Gastrocnemius medialis (tissue), 4 donors: Measurements from ENCODE around the gene LHX6. TPM values are rescaled to one million over a fixed set of nuclear protein-coding genes. Genes with fewer than 3 reads are reported as not detected.

Experiments
- ATAC-seq, 2 donors: fragments of 150-250 bp; one replicate each; pipeline ENCODE4 v1.9.1; 2016
- DNase-seq, 2 donors: peaks; one replicate each; pipeline ENCODE4 v3.0.0-alpha.2; 2019
- H3K27ac ChIP-seq, 4 donors: fragments of 200-600 bp; sonication (generic); 1 replicate in 1 of 4; 2 replicates in 3 of 4; pipeline ENCODE4 v1.5.1; 2016 to 2018; ENCODE audit warnings: mild to moderate bottlenecking in 2 of 4, moderate library complexity in 1 of 4
- H3K27me3 ChIP-seq, 3 donors: fragments of 200-600 bp; sonication (generic) in 2 of 3; 1 replicate in 1 of 3; 2 replicates in 2 of 3; pipeline versions ENCODE4 v1.5.1 to v1.6.0; 2016 to 2019; ENCODE audit warnings: mild to moderate bottlenecking in 1 of 3, moderate library complexity in 1 of 3
- H3K36me3 ChIP-seq, 2 donors: fragments of 200-600 bp; sonication (generic) in 1 of 2; one replicate each; pipeline ENCODE4 v1.5.1; 2017 to 2018
- H3K4me1 ChIP-seq, 2 donors: fragments of 200-600 bp; sonication (generic) in 1 of 2; one replicate each; pipeline ENCODE4 v1.5.1; 2016 to 2017; ENCODE audit warnings: mild to moderate bottlenecking in 2 of 2
- H3K4me3 ChIP-seq, 4 donors: fragments of 200-600 bp; sonication (generic) in 3 of 4; 1 replicate in 1 of 4; 2 replicates in 3 of 4; pipeline ENCODE4 v1.5.1; 2016 to 2019; ENCODE audit warnings: mild to moderate bottlenecking in 2 of 4
- H3K9me3 ChIP-seq, 3 donors: fragments of 200-600 bp; sonication (generic) in 2 of 3; 1 replicate in 1 of 3; 2 replicates in 2 of 3; pipeline ENCODE4 v1.5.1; 2016 to 2019
- POLR2A ChIP-seq, 2 donors: fragments of 450-650 bp; IDR thresholded peaks; one replicate each; pipeline ENCODE4 v1.6.1; 2017; ENCODE audit warnings: antibody characterized with exemption in 2 of 2, mild to moderate bottlenecking in 2 of 2, moderate library complexity in 2 of 2
- in situ Hi-C, 4 donors: fragments of 200-750 bp; cut with MboI; loops; one replicate each; pipeline versions ENCODE4 v1.15.0 to v1.8.0; 2017; ENCODE audit warnings: low sequenced_read_pairs in 4 of 4
- intact Hi-C: fragments of 100-400 bp; cut with DNase I; formaldehyde crosslinking; loops from one replicate; pipeline ENCODE4 v1.15.1; 2023; ENCODE audit warnings: low total_unique reads
- total RNA-seq, 4 donors: library from RNA; depleted of rRNA; stranded (reverse); fragments of >200 nt; gene quantifications; one replicate each; pipeline versions ENCODE4 v1.1.0 to v1.2.3, GENCODE V29; 2016
- TF ChIP-seq, protein P1 (sequence below), 5 experiments: fragments of 450-650 bp in 3 of 5; fragments of 200-600 bp in 2 of 5; sonication (generic) in 2 of 5; IDR thresholded peaks in 4 of 5; conservative IDR thresholded peaks in 1 of 5; 1 replicate in 4 of 5; 2 replicates in 1 of 5; pipeline ENCODE4 v1.5.1; 2016 to 2019; ENCODE audit warnings: antibody characterized with exemption in 5 of 5, mild to moderate bottlenecking in 3 of 5, moderate library complexity in 3 of 5

LHX6 gene
- total RNA-seq, 4 donors from 2014 or later: 0.83 to 4.5 (median 1.7) TPM

DNA sequence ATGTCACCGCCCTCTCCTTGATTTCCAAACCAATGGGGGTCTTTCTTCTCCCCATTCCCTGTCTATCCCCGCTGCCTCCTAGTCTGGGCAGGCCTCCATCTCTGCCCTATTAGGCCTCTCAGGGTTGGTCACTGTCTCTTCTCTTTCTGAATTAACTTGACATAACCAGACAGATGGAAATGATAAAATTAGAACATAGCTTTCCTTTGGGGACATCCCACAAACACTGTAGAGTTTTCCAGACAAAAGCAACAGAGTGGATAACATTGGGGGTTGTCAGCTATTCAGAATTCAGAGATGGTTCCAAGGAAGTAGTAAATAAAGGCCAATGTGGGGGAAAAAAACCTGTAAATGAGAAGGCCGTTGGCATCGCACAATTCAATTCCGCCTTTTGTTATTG lies 24.7 kb downstream of the LHX6 start:
- no peak for TF ChIP-seq POLR2A (IDR thresholded peaks at IDR 0.05)
- TF ChIP-seq, protein P1, sequence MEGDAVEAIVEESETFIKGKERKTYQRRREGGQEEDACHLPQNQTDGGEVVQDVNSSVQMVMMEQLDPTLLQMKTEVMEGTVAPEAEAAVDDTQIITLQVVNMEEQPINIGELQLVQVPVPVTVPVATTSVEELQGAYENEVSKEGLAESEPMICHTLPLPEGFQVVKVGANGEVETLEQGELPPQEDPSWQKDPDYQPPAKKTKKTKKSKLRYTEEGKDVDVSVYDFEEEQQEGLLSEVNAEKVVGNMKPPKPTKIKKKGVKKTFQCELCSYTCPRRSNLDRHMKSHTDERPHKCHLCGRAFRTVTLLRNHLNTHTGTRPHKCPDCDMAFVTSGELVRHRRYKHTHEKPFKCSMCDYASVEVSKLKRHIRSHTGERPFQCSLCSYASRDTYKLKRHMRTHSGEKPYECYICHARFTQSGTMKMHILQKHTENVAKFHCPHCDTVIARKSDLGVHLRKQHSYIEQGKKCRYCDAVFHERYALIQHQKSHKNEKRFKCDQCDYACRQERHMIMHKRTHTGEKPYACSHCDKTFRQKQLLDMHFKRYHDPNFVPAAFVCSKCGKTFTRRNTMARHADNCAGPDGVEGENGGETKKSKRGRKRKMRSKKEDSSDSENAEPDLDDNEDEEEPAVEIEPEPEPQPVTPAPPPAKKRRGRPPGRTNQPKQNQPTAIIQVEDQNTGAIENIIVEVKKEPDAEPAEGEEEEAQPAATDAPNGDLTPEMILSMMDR (IDR thresholded peaks at IDR 0.05 in 4 of 5, conservative IDR thresholded peaks at IDR 0.05 in 1 of 5): no peak
- H3K36me3 ChIP-seq: no peaks in the 10 kb centered on the region
- H3K27ac ChIP-seq: no peak overlapping the region
- ATAC-seq (no peak), DNase-seq (no peak)
- intact Hi-C loops (no loop called here), in situ Hi-C loops (no loop called here)
- H3K4me3 ChIP-seq: no peak overlapping the region
- H3K4me1 ChIP-seq: no peaks in the 10 kb centered on the region
- H3K9me3 ChIP-seq: no peaks in the 10 kb centered on the region
- no peaks in the 10 kb centered on the region for H3K27me3 ChIP-seq

DNA sequence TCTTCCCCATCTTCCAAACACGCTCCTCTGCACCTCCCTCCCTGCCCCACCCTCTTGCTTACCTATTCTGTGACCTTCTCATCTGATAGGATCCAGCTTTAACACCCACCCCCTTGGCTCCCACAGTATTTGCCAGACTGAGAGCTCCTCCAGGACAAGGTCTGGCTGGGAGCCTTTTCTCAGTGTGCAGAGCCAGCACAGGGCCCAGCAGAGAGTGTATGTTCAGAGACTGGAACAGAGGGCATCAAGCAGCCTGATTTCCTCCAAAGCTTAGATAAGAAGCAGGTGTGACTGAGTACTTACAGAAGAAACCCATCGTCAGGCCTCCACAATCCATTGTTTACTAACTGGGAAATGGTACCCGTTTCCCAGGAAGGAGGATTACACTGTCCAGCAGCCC lies 26.6 kb downstream of the LHX6 start:
- intact Hi-C loops: no loop called here
- H3K27me3 ChIP-seq: peaks cover 0 to 3% (median 0%) of the 10 kb centered on the region in 3 donors
- DNase-seq: no peak
- H3K27ac ChIP-seq: no peak overlapping the region
- no peak for TF ChIP-seq POLR2A (IDR thresholded peaks at IDR 0.05)
- TF ChIP-seq, protein P1 (IDR thresholded peaks at IDR 0.05 in 4 of 5, conservative IDR thresholded peaks at IDR 0.05 in 1 of 5): no peak
- no peak overlapping the region for H3K4me3 ChIP-seq
- ATAC-seq: no peak
- in situ Hi-C loops: no loop called here
- H3K4me1 ChIP-seq: no peaks in the 10 kb centered on the region
- no peaks in the 10 kb centered on the region for H3K36me3 ChIP-seq
- no peaks in the 10 kb centered on the region for H3K9me3 ChIP-seq

DNA sequence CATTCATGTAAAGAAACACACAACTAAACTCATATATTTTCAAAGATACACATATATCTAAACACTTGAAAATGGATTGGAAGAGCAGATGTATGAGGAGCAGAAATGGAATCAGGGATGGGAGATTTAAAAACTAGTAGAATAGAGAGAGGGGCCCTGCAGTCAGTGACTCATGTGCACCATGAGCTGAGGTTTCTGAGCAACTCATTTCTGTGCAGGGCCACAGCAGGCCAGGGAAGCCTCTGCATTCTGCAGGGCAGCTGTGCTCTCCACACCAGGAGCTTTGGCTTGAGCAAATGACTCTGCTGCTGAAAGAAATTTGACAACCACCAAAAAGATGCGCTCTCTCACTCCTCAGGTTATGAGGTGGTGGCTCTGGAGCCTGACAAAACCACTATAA lies 27.1 kb downstream of the LHX6 start:
- TF ChIP-seq, protein P1 (IDR thresholded peaks at IDR 0.05 in 4 of 5, conservative IDR thresholded peaks at IDR 0.05 in 1 of 5): no peak
- no peak for TF ChIP-seq POLR2A (IDR thresholded peaks at IDR 0.05)
- H3K9me3 ChIP-seq: no peaks in the 10 kb centered on the region
- no peak overlapping the region for H3K27ac ChIP-seq
- H3K27me3 ChIP-seq: peaks cover 0 to 3% (median 0%) of the 10 kb centered on the region in 3 donors
- DNase-seq (no peak), ATAC-seq (no peak)
- in situ Hi-C loops: no loop called here
- H3K36me3 ChIP-seq: no peaks in the 10 kb centered on the region
- intact Hi-C loops: no loop called here
- no peak overlapping the region for H3K4me3 ChIP-seq
- H3K4me1 ChIP-seq: no peaks in the 10 kb centered on the region

DNA sequence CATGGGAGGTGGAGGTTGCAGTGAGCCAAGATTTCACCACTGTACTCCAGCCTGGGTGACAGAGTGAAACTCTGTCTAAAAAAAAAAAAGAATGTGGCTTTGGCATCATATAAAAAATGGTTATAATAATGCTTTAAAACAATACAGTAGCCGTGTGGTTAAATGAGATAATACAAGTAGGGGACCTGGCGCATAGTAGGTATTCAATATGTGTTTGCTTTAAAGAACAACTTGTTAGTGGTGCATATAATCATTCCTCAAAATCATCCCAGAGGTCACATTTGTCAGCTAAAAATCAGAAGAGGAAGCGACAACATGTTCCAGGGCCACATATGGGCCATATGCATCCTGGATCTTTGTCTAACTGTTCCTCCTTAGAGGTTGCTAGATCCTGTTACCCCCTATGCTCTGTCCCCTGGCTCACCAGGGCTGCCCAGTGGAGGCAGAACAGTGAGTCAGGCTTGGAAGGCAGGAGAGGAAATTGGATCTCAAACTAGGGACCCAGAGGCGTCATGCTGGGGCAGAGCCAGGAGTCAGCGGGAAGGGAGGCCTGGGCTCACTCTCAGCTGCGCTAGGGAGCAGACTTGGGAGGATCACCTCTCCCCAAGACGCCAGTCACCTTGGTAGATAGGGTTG lies 27.7 kb downstream of the LHX6 start:
- TF ChIP-seq POLR2A (IDR thresholded peaks at IDR 0.05): no peak
- TF ChIP-seq, protein P1 (IDR thresholded peaks at IDR 0.05 in 4 of 5, conservative IDR thresholded peaks at IDR 0.05 in 1 of 5): no peak
- ATAC-seq (peak; percentile 77 to 90), DNase-seq (peak in 1 of 2 donors; percentile 55)
- H3K4me1 ChIP-seq: no peaks in the 10 kb centered on the region
- intact Hi-C loops (no loop called here), in situ Hi-C loops (no loop called here)
- H3K27me3 ChIP-seq: peaks cover 0 to 3% (median 0%) of the 10 kb centered on the region in 3 donors
- no peak overlapping the region for H3K4me3 ChIP-seq
- no peaks in the 10 kb centered on the region for H3K9me3 ChIP-seq
- H3K27ac ChIP-seq: no peak overlapping the region
- no peaks in the 10 kb centered on the region for H3K36me3 ChIP-seq

DNA sequence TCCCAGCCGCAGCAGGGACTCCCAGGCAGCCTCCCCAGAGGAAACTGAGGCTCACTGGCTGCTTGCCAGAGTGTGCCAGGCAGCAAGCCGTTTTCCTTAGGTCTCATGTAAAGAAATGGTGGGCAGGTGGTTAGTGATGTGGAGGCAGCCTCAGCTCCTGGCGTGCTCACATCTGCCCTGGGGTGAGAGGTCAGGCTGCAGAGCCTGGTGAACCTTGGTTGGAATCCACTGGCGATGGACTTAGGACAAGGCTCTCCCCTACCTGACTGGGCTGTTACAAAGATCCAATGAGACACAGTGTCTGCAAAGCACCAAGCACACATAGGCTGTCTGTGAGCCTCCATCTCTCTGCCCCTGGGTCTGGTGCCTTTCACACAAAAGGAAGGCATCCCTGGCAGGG lies 30.9 kb downstream of the LHX6 start:
- in situ Hi-C loops: no loop called here

More for the DNA sequence above, 30.9 kb downstream of the LHX6 start:
- H3K4me1 ChIP-seq: no peaks in the 10 kb centered on the region
- ATAC-seq: no peak
- no peaks in the 10 kb centered on the region for H3K36me3 ChIP-seq
- no peak overlapping the region for H3K27ac ChIP-seq
- H3K9me3 ChIP-seq: no peaks in the 10 kb centered on the region
- DNase-seq: no peak
- H3K27me3 ChIP-seq: peaks cover 0 to 3% (median 0%) of the 10 kb centered on the region in 3 donors
- TF ChIP-seq, protein P1 (IDR thresholded peaks at IDR 0.05 in 4 of 5, conservative IDR thresholded peaks at IDR 0.05 in 1 of 5): no peak
- TF ChIP-seq POLR2A (IDR thresholded peaks at IDR 0.05): no peak
- no peak overlapping the region for H3K4me3 ChIP-seq
- intact Hi-C loops: no loop called here
